NCI-H524 treated with DMSO at 0.1 percent for 48 hours (cell line): Measurements from ENCODE around the gene CACNA1D.

ENCODE experiments used
- DNase-seq: peaks from one replicate; lab custom pipeline; 2025; lab: John Stamatoyannopoulos, UW

CACNA1D gene

DNA sequence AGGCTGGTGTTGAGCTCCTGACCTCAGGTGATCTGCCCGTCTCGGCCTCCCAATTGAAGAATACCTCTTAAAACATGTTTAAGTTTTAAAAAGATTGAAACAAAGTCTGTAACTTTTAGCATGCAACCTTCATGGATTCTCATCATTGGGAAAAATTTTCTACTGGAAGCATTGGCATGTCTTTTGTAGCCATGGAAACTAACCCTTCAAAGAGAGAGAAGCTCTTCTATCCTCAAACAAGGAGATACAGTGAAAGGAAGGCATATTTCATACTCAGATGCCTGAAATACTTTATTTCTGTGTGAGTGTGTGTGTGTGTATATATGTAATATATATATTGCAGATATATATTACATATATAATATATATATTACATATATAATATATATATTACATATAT, 196.9 kb downstream of the CACNA1D start:
- no peak for DNase-seq

GRCh38 chr3:53691885-53692284, 197.5 kb downstream of the CACNA1D start:
- no peak for DNase-seq

- no peak for DNase-seq
Measured at GRCh38 chr3:53693451-53693850, 199.0 kb downstream of the CACNA1D start.

DNA sequence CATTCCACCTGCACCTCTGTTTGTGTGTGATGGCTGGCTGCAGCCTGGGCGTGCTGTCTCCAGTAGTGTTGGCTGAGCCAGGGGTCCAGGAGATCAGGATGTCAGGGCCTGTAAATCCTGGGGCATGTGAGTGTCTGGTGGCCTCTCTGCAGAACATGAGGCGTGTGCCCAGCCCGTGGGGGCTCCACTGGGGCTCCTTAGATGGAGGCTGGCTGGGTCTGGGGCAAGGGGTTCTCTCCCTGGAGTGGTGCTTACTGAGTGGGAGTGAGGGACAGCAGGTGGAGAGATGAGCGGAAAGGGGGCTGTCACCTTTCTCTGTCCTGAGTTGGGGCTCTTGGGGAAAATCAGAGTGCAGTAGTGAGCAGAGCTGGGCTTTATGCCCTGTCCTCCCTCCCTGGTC, 199.6 kb downstream of the CACNA1D start:
- DNase-seq, result no peak

GRCh38 chr3:53694666-53695323, 200.4 kb downstream of the CACNA1D start:
- DNase-seq, result no peak

GRCh38 chr3:53695324-53695690, 200.9 kb downstream of the CACNA1D start:
- no peak for DNase-seq

DNA sequence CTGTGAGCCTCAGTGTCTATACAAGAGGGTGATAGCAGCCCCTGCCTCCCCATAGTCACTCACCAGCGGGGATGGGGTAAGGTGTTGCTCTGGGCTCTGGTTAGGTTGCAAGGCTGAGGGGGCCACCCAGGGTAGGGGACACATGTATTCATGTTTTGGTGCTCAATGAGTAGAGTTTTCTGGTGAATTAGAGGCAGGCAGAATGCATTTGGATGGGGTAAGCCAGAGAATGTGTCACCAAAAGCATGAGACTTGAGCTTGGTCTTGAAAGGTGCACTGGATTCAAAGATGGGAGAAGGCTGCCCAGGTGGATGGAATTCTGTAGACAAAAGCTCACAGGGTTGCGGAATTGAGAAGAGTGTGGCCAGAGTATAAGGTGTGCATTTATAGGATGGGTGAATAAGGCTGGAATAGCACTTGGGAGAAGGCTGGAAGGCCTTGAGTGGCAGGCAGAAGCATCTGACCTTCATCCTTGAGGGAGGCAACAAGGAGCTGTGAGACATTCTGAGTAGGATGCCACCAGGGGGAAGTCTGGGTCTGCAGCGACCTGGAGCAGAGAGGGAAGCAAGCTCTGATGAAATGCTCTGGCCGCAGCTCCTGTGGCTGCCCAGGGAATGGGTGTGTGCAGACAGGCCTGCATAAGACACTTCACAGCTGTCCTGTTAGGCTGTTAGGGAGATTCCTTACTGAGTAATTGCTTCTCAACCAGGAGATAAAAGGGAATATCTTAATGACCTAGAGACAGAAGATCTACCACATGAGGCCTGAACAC, 202.2 kb downstream of the CACNA1D start:
- DNase-seq, result no peak

- no peak for DNase-seq
Measured at GRCh38 chr3:53700441-53700840, 206.0 kb downstream of the CACNA1D start.

GRCh38 chr3:53702776-53703530, 208.5 kb downstream of the CACNA1D start:
- peak; percentile 48 for DNase-seq

DNA sequence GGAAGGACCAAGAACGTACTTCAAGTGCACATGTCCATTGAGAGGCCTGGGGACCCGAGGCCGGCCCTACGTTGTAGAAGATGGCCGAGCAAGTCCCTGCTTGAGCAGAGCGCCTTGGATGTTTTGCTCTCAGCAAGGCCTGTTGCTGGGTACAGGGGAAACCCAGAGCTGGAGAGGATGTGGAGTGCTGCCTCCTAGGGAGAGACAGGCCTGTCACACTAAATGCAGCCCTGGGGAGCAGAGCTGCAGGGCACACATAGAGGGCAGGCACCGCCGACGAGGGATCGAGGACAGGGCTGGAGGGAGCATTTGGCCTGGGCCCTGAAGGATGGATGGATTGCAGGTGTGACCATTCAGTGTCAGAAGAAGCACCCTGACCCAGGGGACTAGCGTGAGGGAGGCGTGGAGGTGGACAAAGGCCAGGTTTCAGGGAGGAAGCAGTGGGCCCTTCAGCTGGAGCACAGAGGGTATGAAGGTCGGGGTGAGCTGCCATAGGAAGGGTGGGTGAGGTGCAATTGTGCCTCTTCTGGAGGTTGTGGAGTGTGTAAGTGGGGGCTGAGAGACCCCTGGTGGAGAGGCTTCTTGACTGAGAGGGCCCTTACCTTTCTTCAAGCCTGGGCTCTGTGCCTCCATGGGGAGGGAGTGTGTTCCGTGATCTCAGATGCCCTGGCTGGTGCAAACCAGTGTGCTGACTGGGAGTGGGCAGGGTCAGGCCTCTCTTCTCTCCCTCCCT, 209.4 kb downstream of the CACNA1D start:
- DNase-seq, result no peak

- no peak for DNase-seq
Measured at GRCh38 chr3:53704363-53704725, 209.9 kb downstream of the CACNA1D start.

DNA sequence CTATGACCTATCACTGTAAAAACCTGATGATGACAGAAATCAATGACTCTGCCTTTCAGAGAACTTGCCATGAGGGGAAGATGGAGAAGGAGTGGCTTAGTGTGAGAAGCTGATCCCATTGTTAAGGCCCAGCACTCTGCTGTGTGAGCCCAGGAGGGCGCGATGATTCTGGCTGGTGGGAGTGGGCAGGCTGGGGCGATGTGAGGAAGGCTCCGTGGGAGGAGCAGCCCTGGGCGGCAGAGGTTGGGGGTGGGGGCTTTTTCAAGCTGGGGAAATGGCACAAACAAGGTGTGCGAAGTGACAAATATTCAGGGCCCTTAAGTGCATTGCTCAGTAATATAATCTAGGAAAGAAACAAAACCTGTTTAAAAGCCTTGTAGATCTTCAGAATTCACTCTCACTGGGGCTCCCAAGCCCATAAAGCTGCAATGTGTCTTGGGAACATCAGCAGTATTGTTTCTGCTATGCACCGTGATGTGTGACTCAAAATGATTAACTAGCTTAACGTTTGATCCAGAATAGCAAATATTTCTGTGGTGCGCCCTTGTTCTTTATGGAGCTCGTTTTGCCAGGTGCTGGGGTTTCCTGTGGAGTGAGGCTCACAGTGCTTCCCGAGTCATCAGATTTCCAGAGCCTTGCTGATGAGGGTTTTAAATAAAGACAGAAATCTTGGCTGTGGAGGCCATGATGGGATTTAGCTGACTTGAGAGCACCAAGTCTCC, 210.8 kb downstream of the CACNA1D start:
- DNase-seq, result no peak

DNA sequence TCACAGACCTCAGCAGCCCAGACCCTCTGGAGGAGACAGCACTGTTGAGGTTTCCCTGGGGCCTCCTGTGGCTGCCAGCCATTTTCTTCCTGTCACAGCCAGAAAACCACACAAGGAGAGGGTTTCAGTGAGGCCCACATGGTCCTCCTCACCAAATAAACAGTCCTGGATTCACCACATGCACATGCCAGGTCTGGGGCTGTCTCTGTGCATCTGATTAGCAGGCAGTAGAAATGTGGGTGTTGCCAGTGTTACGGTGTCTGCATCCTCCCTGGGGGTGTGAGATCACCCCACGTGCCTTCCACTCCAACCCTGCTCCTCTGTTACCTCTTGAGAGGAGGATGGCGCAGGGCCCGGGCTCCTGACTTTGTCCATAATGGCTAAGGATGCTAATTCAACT, 211.4 kb downstream of the CACNA1D start:
- no peak for DNase-seq

- DNase-seq, result no peak
Measured at GRCh38 chr3:53707222-53707621, 212.8 kb downstream of the CACNA1D start.

GRCh38 chr3:53708001-53708621, 213.7 kb downstream of the CACNA1D start:
- DNase-seq, result no peak

- no peak for DNase-seq
Measured at GRCh38 chr3:53709256-53709655, 214.8 kb downstream of the CACNA1D start.

DNA sequence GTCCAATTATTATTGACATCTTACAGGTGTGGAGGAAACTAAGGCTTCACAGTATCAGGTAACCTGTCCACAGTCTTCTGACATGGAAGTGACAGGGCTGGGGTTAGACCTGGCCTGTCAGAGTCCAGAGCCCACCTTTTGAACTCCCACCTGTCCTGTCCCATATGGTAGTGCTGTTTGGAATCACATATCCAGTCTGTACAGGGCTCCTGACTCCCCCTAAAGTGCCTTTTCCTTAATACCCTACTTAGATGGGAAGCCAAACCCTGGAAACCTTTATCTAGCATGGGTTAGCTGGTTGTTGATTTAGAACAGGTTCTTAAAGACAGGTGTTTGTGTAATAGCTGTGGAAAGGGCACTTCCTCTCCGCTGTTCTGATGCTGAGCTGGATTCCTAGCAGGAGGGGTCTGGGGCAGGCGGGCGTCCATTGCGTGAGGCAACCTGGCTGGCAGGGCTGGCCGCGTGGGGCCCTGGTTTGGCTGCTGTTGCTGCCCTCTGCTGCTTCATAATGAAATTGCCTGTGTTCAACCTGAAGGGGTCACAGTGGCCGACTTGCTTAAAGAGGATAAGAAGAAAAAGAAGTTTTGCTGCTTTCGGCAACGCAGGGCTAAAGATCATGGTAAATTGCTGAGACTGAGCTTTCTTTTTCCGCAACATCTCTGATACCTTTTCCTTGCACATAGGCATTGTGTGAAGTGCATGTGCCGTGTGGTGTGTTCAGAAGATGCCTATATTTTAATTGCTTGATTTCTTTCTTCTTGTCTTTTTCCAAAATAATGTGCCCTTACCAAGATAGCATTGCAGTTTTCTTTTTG, 215.7 kb downstream of the CACNA1D start:
- peak; percentile 13 for DNase-seq

- peak; percentile 85 for DNase-seq
Measured at GRCh38 chr3:53711387-53711786, 217.0 kb downstream of the CACNA1D start.

DNA sequence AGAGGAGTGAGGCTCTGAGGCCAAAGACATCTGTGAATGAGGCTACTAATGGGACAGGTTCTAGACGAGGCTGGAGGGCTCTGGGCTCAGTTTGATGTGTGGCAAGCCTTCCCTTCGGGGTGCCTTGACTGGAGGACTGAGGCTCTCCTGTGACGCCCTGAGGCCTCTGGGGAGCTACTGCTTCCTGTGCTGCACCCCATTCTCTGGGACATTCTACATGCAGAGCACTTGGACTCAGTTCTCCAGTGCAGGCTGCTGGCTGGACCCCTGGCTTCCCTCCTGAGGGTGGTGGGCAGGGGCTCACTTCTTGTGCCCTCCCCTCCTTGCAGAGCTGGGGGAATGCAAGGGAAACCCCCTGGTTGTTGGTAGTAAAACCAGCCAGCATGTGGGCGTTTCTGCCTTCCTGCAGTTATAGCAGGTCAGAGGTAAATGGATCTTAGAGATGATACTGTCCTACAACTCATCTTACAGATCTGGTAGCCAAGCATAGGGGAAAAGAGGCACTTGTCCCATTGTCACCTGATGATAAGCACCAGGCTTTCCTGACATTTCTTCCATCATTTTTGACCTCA, 218.5 kb downstream of the CACNA1D start:
- no peak for DNase-seq

GRCh38 chr3:53713626-53714025, 219.2 kb downstream of the CACNA1D start:
- DNase-seq, result no peak
